Right ventricle myocardium inferior (tissue), 1 donor: Measurements from ENCODE around the gene HOXC12. TPM values are rescaled to one million over a fixed set of nuclear protein-coding genes. Genes with fewer than 3 reads are reported as not detected.

Experiments
- ATAC-seq: fragments of 200-7000 bp; cut with Tn5 transposase; one replicate; pipeline ENCODE4 v1.9.1; 2020; ENCODE audit warnings: mild to moderate bottlenecking, moderate library complexity
- DNase-seq: peaks from one replicate; pipeline ENCODE4 v3.0.0; 2021; ENCODE audit errors: missing footprints
- intact Hi-C: fragments of 100-400 bp; cut with DNase I; formaldehyde crosslinking; loops from one replicate; pipeline ENCODE4 v1.11.0; 2022
- total RNA-seq: library from RNA; stranded (reverse); fragmentation: NEBNext Ultra II Directional; extraction: Animal tissue kit (Norgen Biotek cat#: 25700); gene quantifications from one replicate; pipeline ENCODE4 v1.2.1, GENCODE V29; 2021
- donor health status: DM: no; HTN: yes; CAD: no; lungs with severe emphysema.

The HOXC12 gene
- total RNA-seq, 1 donor from 2014 or later = not detected

- ATAC-seq (no peak), DNase-seq (no peak)
- intact Hi-C loops = no loop called here
Measured at GRCh38 chr12:53953831-53954693, 641 bp upstream of the HOXC12 start.

DNA sequence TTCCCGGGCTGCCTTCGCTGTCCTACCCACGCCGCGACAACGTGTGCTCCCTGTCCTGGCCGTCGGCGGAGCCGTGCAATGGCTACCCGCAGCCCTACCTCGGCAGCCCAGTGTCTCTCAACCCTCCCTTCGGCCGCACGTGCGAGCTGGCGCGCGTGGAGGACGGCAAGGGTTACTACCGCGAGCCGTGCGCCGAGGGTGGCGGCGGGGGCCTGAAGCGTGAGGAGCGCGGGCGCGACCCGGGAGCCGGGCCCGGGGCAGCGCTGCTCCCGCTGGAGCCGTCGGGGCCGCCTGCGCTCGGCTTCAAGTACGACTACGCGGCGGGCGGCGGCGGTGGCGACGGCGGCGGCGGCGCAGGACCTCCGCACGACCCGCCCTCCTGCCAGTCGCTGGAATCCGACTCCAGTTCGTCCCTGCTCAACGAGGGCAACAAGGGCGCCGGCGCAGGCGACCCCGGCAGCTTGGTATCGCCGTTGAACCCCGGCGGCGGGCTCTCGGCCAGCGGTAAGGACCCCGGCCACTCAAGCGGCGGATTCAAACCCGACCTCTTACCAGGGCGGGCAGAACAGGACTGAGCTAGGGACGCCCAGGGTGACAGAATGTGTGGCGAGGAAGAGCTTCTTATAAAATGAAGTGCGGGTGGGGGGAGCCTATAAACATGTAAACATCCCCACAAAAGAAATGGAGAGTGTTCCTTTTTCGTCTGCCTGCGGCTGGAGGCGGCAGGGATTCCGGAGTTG lies 503 bp downstream of the HOXC12 start:
- intact Hi-C loops = no loop called here
- ATAC-seq = no peak
- no peak for DNase-seq

DNA sequence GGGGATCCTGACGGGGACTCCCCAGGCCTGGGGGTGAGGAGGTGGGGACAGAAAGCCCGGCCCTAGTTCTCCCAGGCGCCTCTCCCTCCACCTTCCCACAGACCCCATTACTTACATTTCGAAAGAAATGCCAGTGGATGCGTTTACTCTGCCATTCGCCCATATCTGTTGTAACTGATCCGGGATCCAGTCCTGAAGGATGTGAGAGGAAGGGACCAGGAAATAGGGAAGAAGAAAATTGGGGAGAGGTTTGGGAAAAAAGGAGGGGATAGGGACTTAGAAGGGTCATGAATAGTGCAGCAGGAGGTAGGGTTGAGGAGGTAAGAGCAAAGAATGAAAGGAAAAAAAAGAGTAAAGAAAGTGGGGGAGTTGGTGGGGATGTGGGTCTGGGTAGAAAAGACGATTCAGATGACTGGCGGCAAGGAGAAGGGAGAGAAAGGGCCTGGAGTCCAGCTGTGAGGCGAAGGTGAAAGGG lies 1.1 kb downstream of the HOXC12 start:
- intact Hi-C loops = no loop called here
- ATAC-seq = no peak
- no peak for DNase-seq

DNA sequence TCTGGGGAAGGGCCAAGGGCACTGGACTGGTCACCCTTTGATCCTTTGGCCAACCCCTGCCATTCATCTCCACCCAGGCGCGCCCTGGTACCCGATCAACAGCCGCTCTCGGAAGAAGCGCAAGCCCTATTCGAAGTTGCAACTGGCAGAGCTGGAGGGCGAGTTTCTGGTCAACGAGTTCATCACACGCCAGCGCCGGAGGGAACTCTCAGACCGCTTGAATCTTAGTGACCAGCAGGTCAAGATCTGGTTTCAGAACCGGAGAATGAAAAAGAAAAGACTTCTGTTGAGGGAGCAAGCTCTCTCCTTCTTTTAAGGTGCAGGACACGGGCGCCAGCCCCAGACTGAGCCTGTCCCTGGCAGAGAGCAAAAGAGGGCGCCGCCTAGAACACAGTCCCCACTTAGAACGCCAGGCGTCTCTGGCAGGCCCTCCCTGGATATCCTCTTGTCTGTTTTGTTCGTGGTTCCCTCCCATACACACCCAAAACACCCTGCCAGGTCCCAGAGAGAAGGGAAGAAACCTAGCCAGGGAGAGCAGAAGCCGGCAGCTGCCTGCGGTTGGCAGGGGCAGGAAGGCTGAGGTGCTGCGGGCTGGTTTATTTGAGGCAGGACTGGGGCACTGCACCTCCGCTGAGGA lies 1.7 kb downstream of the HOXC12 start:
- intact Hi-C loops = no loop called here
- ATAC-seq = no peak
- DNase-seq = no peak

DNA sequence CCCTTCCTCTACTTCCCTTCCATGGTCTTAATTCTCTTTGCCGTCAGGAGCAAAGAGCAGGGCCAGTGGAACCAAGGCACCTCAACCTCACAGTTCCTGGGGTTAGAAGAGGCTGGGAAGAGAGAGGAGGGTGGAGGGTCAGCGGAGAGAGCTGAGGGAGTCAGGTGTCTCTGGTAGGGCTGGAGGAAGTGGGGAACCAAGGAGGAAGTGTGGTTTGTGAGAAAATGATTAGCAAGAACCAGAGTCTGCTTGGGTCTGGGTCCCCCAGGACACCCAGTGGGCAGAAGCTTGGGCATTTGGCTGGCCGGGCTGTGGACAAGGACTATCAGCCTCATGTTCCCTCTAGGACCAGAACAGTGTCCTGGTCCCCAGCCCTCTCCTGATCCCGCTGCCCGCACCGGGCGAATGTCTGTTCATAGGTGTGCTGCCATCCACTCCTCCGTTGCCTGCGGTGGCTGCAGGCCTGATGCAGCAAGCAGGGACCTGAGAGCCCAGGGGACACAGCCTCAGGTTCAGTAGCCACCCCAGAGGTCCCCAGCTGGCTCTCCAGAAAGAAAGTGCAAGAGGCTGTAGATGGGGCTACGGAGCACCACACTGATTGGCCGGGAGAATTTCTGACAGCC lies 2.3 kb downstream of the HOXC12 start:
- intact Hi-C loops = no loop called here
- ATAC-seq (no peak), DNase-seq (no peak)

GRCh38 chr12:53958128-53958527 lies 3.4 kb downstream of the HOXC12 start:
- intact Hi-C loops = no loop called here
- ATAC-seq (no peak), DNase-seq (no peak)

DNA sequence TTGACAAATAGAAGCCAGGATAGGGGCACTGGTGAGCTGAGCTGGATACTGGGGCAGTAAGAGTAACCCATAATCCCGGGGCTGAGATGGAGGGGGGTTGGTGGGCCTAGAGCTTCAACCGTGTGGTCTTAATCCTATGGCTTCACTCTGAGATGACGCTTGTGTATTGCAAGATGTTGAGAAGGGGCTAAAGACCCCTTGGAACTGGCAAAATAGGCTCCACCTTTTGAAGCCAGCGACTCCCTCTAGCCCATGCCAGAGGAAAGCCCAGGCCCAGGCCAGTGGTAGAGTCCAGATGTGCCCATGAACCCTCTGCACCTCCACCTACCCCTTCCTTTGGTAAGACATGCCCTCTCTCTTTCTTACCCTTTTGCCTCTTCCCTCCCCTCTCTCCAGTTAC lies 4.6 kb downstream of the HOXC12 start:
- intact Hi-C loops = no loop called here
- DNase-seq = no peak
- ATAC-seq = no peak

DNA sequence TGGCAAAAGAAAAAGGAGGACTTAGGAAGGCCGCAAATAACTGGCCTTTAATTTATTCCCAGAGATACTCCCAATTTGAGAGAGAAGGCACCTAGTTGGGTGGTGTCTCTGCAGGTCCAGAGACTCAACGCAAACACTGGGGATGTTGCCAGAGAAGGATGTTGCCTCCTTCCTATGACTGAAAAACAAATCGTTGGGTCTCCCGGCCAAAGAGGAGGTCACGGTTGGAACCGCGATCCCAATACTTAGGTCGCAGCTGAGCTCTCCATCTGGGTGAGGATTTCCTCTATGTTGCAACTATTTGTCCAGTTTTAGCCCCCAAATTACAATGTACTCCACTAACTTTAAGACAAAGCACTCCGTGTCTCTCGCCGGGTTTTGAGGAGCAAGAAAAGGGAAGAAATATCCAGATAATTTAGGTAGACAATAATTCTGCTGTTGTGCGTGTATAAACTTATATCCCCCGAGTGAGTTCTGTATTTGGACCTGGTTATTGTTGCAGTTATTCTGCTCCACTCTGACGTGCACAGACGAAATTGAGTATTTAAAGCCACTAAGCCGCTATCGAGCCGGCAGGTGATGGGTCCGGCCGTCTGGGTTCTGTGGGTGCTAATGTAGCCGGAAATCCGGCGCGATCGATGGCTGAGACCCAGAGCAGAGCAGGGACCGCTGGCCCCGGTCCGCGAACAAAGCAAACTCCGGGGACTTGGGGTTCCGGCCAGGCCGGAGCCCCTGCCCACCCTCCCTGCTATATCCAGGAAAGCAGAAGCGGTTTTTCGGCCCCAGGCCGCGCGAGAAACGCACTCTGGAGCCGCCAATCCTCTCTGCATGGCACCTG lies 5.7 kb downstream of the HOXC12 start:
- DNase-seq (no peak), ATAC-seq (no peak)
- intact Hi-C loops = no loop called here

DNA sequence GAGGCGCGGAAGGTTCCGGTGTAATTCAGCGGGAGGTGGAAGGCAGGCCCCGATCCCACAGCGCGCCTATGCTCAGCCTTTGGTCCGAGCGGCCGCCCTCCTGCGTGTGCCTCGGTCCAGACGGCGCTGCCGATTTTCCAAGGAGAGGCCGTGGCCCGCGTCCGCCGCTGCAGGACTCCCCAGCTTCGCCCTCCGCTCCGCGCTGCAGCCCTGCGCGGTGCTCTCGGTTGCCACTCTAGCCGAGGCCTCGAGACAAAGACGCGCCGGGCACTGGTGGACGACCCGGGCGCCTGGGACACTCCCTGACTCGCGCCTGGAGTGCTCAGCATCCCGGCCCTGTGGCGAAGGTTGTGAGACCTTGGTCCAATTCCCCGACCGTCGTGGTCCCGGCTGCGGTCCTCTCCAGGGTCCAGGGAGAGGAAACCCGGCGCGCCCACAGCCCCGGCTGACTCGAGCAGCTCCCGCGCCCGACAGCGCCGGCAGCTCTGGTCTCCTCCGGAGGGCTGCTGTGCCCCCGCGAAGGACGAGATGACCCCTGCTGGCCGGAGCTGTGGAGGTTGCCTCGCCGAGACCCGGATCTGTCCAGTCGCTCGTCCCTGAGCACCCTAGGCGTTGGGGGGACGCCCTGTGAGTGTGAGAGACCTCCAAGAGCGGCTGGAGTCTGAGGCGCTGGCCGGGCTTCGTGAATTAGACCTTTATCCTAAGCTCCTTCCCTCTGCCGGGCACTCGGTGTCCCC lies 6.5 kb downstream of the HOXC12 start:
- intact Hi-C loops = no loop called here
- DNase-seq (no peak), ATAC-seq (no peak)

GRCh38 chr12:53963005-53963404 lies 8.3 kb downstream of the HOXC12 start:
- no peak for ATAC-seq
- intact Hi-C loops = no loop called here
- DNase-seq = no peak

DNA sequence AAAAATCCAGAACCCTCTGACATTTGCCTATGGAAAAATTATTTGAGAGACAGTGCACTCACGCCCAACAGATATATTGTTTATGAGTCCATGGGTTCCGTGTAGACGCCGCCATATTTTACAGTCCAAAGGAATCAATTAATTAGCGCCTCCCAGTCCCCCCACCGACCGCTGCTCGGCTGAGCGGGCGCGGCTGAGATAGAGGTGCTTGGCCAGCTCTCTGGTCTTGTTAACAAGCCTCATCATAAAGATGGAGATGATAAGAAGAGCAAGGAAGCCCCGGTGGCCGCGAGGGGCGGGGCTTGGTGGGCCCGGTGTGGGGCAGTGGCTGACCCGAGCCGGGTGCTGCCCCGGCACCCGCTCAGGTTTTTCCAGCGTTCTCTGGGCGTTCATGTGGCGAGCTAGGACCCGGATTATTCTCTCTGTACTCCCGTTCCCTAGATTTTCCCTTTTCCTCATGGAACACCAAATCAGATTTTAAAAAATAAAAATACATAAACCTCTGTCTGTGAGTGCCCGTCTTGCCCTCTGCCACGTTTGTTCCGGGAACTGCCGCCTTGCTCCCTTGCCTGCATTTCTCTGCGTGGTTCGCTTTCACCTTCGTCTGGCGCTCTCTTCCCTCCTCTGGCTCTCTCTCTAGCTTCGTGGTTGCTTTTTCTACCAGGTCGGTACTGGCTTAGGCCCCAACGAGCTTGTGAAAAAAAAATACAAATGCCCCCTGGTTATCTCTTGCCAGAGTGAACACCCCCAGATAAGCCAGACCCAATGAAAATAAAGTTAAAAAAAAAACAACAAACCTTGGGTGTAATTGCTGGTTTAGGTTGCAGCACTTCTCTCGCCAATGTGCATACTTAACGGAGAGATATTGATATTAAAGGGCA lies 9.0 kb downstream of the HOXC12 start:
- intact Hi-C loops = no loop called here
- DNase-seq (no peak), ATAC-seq (no peak)

- ATAC-seq = no peak
- no peak for DNase-seq
- intact Hi-C loops = no loop called here
Measured at GRCh38 chr12:53964315-53964713, 9.6 kb downstream of the HOXC12 start.

GRCh38 chr12:53965281-53966084 lies 10.8 kb downstream of the HOXC12 start:
- ATAC-seq (no peak), DNase-seq (no peak)
- intact Hi-C loops = no loop called here

DNA sequence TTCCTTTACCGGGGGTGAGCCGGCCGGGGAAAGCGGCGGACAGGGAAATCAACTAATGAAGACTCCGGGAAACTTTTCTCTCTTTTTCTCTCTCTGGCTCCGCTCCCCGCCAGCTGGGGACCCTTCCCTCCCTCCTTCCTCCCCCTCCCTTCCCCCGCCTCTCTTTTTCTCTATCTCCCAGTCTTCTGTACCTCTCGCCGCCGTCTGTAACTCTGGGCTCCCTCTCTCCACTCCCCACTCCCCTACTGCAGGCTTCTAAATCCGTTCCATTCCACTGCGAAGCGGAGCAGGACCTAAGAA lies 11.3 kb downstream of the HOXC12 start:
- ATAC-seq (no peak), DNase-seq (no peak)
- intact Hi-C loops = no loop called here

- intact Hi-C loops = no loop called here
Measured at GRCh38 chr12:53966385-53967133, 11.9 kb downstream of the HOXC12 start.

More at GRCh38 chr12:53966385-53967133, 11.9 kb downstream of the HOXC12 start:
- DNase-seq = no peak
- ATAC-seq = no peak
